Endodermal cell (in vitro differentiated cells): ENCODE measurements around the gene OGFOD1. TPM values are rescaled to one million over a fixed set of nuclear protein-coding genes. Genes with fewer than 3 reads are reported as not detected.

ENCODE experiments used
- DNase-seq: peaks from one replicate; pipeline ENCODE4 v3.0.0-alpha.2; 2017
- H3K27ac ChIP-seq: 2 replicates; pipeline ENCODE4 v1.5.1; 2013; ENCODE audit warnings: mild to moderate bottlenecking, low read depth, low read length, moderate library complexity
- H3K27me3 ChIP-seq: 2 replicates; pipeline ENCODE4 v1.6.1; 2013; ENCODE audit warnings: mild to moderate bottlenecking, low read length, moderate library complexity; ENCODE audit not compliant: insufficient read depth, control insufficient read depth, poor library complexity, severe bottlenecking
- H3K36me3 ChIP-seq: 2 replicates; pipeline ENCODE4 v1.7.0; 2013; ENCODE audit warnings: mild to moderate bottlenecking, low read length, moderate library complexity; ENCODE audit not compliant: control insufficient read depth, insufficient read depth
- H3K4me1 ChIP-seq: one replicate; pipeline ENCODE4 v1.7.0; 2013; ENCODE audit warnings: low read length; ENCODE audit not compliant: control insufficient read depth, insufficient read depth
- H3K4me3 ChIP-seq: 2 replicates; pipeline ENCODE4 v1.5.1; 2013; ENCODE audit warnings: mild to moderate bottlenecking, low read length, moderate library complexity
- H3K9ac ChIP-seq: 2 replicates; pipeline ENCODE4 v1.6.1; 2013; ENCODE audit warnings: mild to moderate bottlenecking, low read length, moderate library complexity; ENCODE audit not compliant: poor library complexity, severe bottlenecking; ENCODE audit errors: extremely low read depth
- H3K9me3 ChIP-seq: 2 replicates; pipeline ENCODE4 v1.6.1; 2013; ENCODE audit warnings: mild to moderate bottlenecking, low read length, moderate library complexity; ENCODE audit not compliant: control insufficient read depth
- H3K27ac Mint-ChIP-seq: 2 replicates; pipeline ENCODE4 v1.8.0; 2020; ENCODE audit warnings: mixed read lengths
- H3K27me3 Mint-ChIP-seq: 2 replicates; pipeline ENCODE4 v1.8.0; 2021; ENCODE audit warnings: mild to moderate bottlenecking, mixed read lengths; ENCODE audit not compliant: insufficient read depth
- H3K36me3 Mint-ChIP-seq: 2 replicates; pipeline ENCODE4 v1.8.0; 2020; ENCODE audit warnings: low read depth, mixed read lengths
- H3K4me1 Mint-ChIP-seq: 2 replicates; pipeline ENCODE4 v1.8.0; 2020; ENCODE audit warnings: mixed read lengths
- H3K4me3 Mint-ChIP-seq: 2 replicates; pipeline ENCODE4 v1.8.0; 2020; ENCODE audit warnings: mild to moderate bottlenecking, moderate library complexity, mixed read lengths
- H3K9me3 Mint-ChIP-seq: 2 replicates; pipeline ENCODE4 v1.8.0; 2020; ENCODE audit warnings: mild to moderate bottlenecking, mixed read lengths
- CTCF ChIP-seq: fragments of 200-600 bp; sonication (generic); conservative IDR thresholded peaks from 2 replicates; pipeline ENCODE4 v1.5.0; 2021; ENCODE audit warnings: antibody characterized with exemption, mild to moderate bottlenecking
- WGBS, 2 experiments: methylation state at CpG; one replicate each; pipeline versions ENCODE4 v1.1.5 to v1.1.7; 2013; ENCODE audit warnings: missing lambda C conversion rate in 2 of 2, mixed read lengths in 1 of 2; ENCODE audit not compliant: insufficient coverage in 1 of 2, insufficient read length in 1 of 2; 5-methylcytosine and 5-hydroxymethylcytosine counted together
- total RNA-seq, 2 donors: library from RNA; stranded (reverse); fragmentation: NEBNext Ultra II Directional in 1 of 2; extraction: Animal tissue kit (Norgen Biotek cat#: 25700) in 1 of 2; gene quantifications; 2 replicates in 1 of 2; 3 replicates in 1 of 2; pipeline ENCODE4 v1.2.1, GENCODE V29; 2021

The OGFOD1 gene
- total RNA-seq, 2 donors from 2014 or later: 54.3 to 55.1 TPM

- no peak for TF ChIP-seq CTCF
- Histone ChIP-seq H3K9ac (no peak overlapping the region), H3K27me3 (no peaks in the 10 kb centered on the region), H3K4me3 (no peak overlapping the region), H3K36me3 (peaks cover 79% of the 10 kb centered on the region), H3K9me3 (no peaks in the 10 kb centered on the region), H3K27ac (no peak overlapping the region), H3K4me1 (no peaks in the 10 kb centered on the region)
- Mint-ChIP-seq H3K9me3 (peaks cover 4% of the 10 kb centered on the region), H3K4me1 (peaks cover 1% of the 10 kb centered on the region), H3K36me3 (peaks cover 71% of the 10 kb centered on the region), H3K27me3 (no peaks in the 10 kb centered on the region), H3K27ac (no peak overlapping the region), H3K4me3 (no peak overlapping the region)
- no peak for DNase-seq
- WGBS, 2 experiments: 78 to 82% methylated on average over 6 to 7 of the region's 7 CpGs
These were observed 42.8 kb upstream of the OGFOD1 start for GRCh38 chr16:56408379-56409098.

- DNase-seq: no peak
- H3K9me3 Mint-ChIP-seq: peaks cover 4% of the 10 kb centered on the region
- WGBS, 2 experiments: 87 to 97% methylated on average over 4 of the region's 4 CpGs
- H3K27me3 ChIP-seq: no peaks in the 10 kb centered on the region
- peaks cover 6% of the 10 kb centered on the region for H3K4me1 Mint-ChIP-seq
- H3K27ac Mint-ChIP-seq: no peak overlapping the region
- no peak overlapping the region for H3K4me3 Mint-ChIP-seq
- H3K4me3 ChIP-seq: no peak overlapping the region
- no peak for TF ChIP-seq CTCF
- H3K36me3 ChIP-seq: peaks cover 82% of the 10 kb centered on the region
- H3K27me3 Mint-ChIP-seq: no peaks in the 10 kb centered on the region
- H3K27ac ChIP-seq: no peak overlapping the region
- no peaks in the 10 kb centered on the region for H3K9me3 ChIP-seq
- no peaks in the 10 kb centered on the region for H3K4me1 ChIP-seq
- H3K9ac ChIP-seq: no peak overlapping the region
- peaks cover 71% of the 10 kb centered on the region for H3K36me3 Mint-ChIP-seq
These were observed 42.2 kb upstream of the OGFOD1 start for GRCh38 chr16:56409195-56409594.

GRCh38 chr16:56411123-56411522 lies 40.2 kb upstream of the OGFOD1 start:
- Histone ChIP-seq H3K9me3 (no peaks in the 10 kb centered on the region), H3K36me3 (peaks cover 67% of the 10 kb centered on the region), H3K4me1 (no peaks in the 10 kb centered on the region), H3K27me3 (no peaks in the 10 kb centered on the region), H3K9ac (no peak overlapping the region), H3K4me3 (no peak overlapping the region), H3K27ac (no peak overlapping the region)
- Mint-ChIP-seq H3K4me1 (peaks cover 16% of the 10 kb centered on the region), H3K27me3 (no peaks in the 10 kb centered on the region), H3K4me3 (no peak overlapping the region), H3K27ac (no peak overlapping the region), H3K9me3 (no peaks in the 10 kb centered on the region), H3K36me3 (peaks cover 56% of the 10 kb centered on the region)
- no peak for DNase-seq
- WGBS, 2 experiments: 94 to 100% methylated on average over 1 to 5 of the region's 5 CpGs
- TF ChIP-seq CTCF: no peak
